Smooth muscle cell (in vitro differentiated cells): ENCODE data around the gene RAI1. TPM values are rescaled to one million over a fixed set of nuclear protein-coding genes. Genes with fewer than 3 reads are reported as not detected.

Source experiments
- DNase-seq: peaks from one replicate; lab custom pipeline; 2025; ENCODE audit not compliant: unreplicated experiment; lab: John Stamatoyannopoulos, UW
- H2AFZ ChIP-seq: fragments of 200-600 bp; sonication (generic); 2 replicates; pipeline ENCODE4 v1.6.0; 2016; ENCODE audit warnings: antibody characterized with exemption, low read depth, mild to moderate bottlenecking
- H3F3A ChIP-seq: fragments of 200-600 bp; sonication (generic); 2 replicates; pipeline ENCODE4 v1.6.0; 2017; ENCODE audit warnings: antibody characterized with exemption, low read depth
- H3K27ac ChIP-seq: fragments of 200-600 bp; sonication (generic); 2 replicates; pipeline ENCODE4 v1.5.1; 2016; ENCODE audit warnings: low read depth, mild to moderate bottlenecking
- H3K27me3 ChIP-seq: fragments of 200-600 bp; sonication (generic); 2 replicates; pipeline ENCODE4 v1.6.1; 2016; ENCODE audit warnings: low read depth, mild to moderate bottlenecking
- H3K36me3 ChIP-seq: fragments of 200-600 bp; sonication (generic); 2 replicates; pipeline ENCODE4 v1.5.1; 2016; ENCODE audit warnings: low read depth
- H3K4me1 ChIP-seq: fragments of 200-600 bp; sonication (generic); 2 replicates; pipeline ENCODE4 v1.5.1; 2016; ENCODE audit warnings: low read depth
- H3K4me2 ChIP-seq: fragments of 200-600 bp; sonication (generic); 2 replicates; pipeline ENCODE4 v1.6.0; 2016; ENCODE audit warnings: mild to moderate bottlenecking
- H3K4me3 ChIP-seq: fragments of 200-600 bp; sonication (generic); 2 replicates; pipeline ENCODE4 v1.5.1; 2016; ENCODE audit warnings: mild to moderate bottlenecking
- H3K79me2 ChIP-seq: fragments of 200-600 bp; sonication (generic); 2 replicates; pipeline ENCODE4 v1.6.0; 2016; ENCODE audit warnings: low read depth, mild to moderate bottlenecking
- H3K9ac ChIP-seq: fragments of 200-600 bp; sonication (generic); 2 replicates; pipeline ENCODE4 v1.6.0; 2016; ENCODE audit warnings: low read depth
- H3K9me3 ChIP-seq: fragments of 200-600 bp; sonication (generic); replicated peaks from 2 replicates; pipeline ENCODE4 v1.5.1; 2016; ENCODE audit warnings: low read depth
- H4K20me1 ChIP-seq: fragments of 200-600 bp; sonication (generic); 2 replicates; pipeline ENCODE4 v1.6.0; 2016; ENCODE audit warnings: low read depth
- CTCF ChIP-seq: fragments of 200-600 bp; sonication (generic); IDR thresholded peaks from 2 replicates; pipeline ENCODE4 v1.5.1; 2017; ENCODE audit warnings: borderline replicate concordance, mild to moderate bottlenecking, antibody characterized with exemption; ENCODE audit not compliant: insufficient read depth, poor library complexity, severe bottlenecking
- WGBS: methylation state at CpG from one replicate; pipeline ENCODE4 v1.1.7; 2016; ENCODE audit warnings: low lambda C conversion rate; 5-methylcytosine and 5-hydroxymethylcytosine counted together
- polyA plus RNA-seq: library from polyadenylated mRNA; unstranded; fragments of >200 nt; fragmentation: Nextera tagmentation; extraction: Ambion mirVana; gene quantifications from 2 replicates; pipeline ENCODE4 v1.2.1, GENCODE V29; 2016
- total RNA-seq: library from RNA; depleted of rRNA; stranded (reverse); fragments of >200 nt; gene quantifications from 2 replicates; pipeline ENCODE4 v1.2.3, GENCODE V29; 2014

RAI1 gene
- total and polyA plus RNA-seq, 2 experiments from 2014 or later = 11.1 to 17.6 TPM

GRCh38 chr17:17795946-17796786 lies 114.9 kb downstream of the RAI1 start:
- no peak overlapping the region for H2AFZ ChIP-seq
- H3K27me3 ChIP-seq = no peaks in the 10 kb centered on the region
- no peak overlapping the region for H3K9ac ChIP-seq
- no peaks in the 10 kb centered on the region for H3F3A ChIP-seq
- no peak for TF ChIP-seq CTCF
- H3K4me1 ChIP-seq = peaks cover 17% of the 10 kb centered on the region
- no peak overlapping the region for H3K4me2 ChIP-seq
- H3K79me2 ChIP-seq = peaks cover 5% of the 10 kb centered on the region
- no peak overlapping the region for H3K4me3 ChIP-seq
- WGBS = 98% methylated on average over 40 of the region's 40 CpGs
- no peaks in the 10 kb centered on the region for H3K9me3 ChIP-seq
- no peaks in the 10 kb centered on the region for H3K36me3 ChIP-seq
- no peak for DNase-seq
- no peak overlapping the region for H3K27ac ChIP-seq
- H4K20me1 ChIP-seq = peaks cover 99% of the 10 kb centered on the region

- Histone ChIP-seq H3F3A (no peaks in the 10 kb centered on the region), H3K4me2 (no peak overlapping the region), H3K9me3 (no peaks in the 10 kb centered on the region), H2AFZ (no peak overlapping the region), H3K36me3 (no peaks in the 10 kb centered on the region), H3K79me2 (peaks cover under 1% of the 10 kb centered on the region), H3K27ac (no peak overlapping the region), H3K9ac (no peak overlapping the region), H3K4me1 (peaks cover 12% of the 10 kb centered on the region), H3K27me3 (no peaks in the 10 kb centered on the region), H4K20me1 (peaks cover 99% of the 10 kb centered on the region), H3K4me3 (no peak overlapping the region)
- DNase-seq = no peak
- no peak for TF ChIP-seq CTCF
- 96% methylated on average over 13 of the region's 13 CpGs for WGBS
These were observed 115.5 kb downstream of the RAI1 start for GRCh38 chr17:17796787-17797061.

GRCh38 chr17:17797119-17797809 lies 116.0 kb downstream of the RAI1 start:
- no peak overlapping the region for H3K4me3 ChIP-seq
- H3K4me2 ChIP-seq = no peak overlapping the region
- no peak overlapping the region for H2AFZ ChIP-seq
- H3K9ac ChIP-seq = no peak overlapping the region
- no peak overlapping the region for H3K27ac ChIP-seq
- 99% methylated on average over 30 of the region's 30 CpGs for WGBS
- H3K79me2 ChIP-seq = no peaks in the 10 kb centered on the region
- H4K20me1 ChIP-seq = peaks cover 99% of the 10 kb centered on the region
- H3K9me3 ChIP-seq = no peaks in the 10 kb centered on the region
- no peak for TF ChIP-seq CTCF
- no peaks in the 10 kb centered on the region for H3K36me3 ChIP-seq
- no peaks in the 10 kb centered on the region for H3K27me3 ChIP-seq
- H3K4me1 ChIP-seq = peaks cover 7% of the 10 kb centered on the region
- no peaks in the 10 kb centered on the region for H3F3A ChIP-seq
- no peak for DNase-seq
